T-helper 2 cell treated with Interferon-gamma antibody and Interleukin-4, amounts not matched to agents 5 μg/mL and 100 μg/mL, for 36 hours (primary cell): ENCODE results near the gene PRKRIP1.
A peak's percentile ranks its signal among the peaks of the same experiment; 100 is the strongest.

Source experiments
- DNase-seq: peaks from one replicate; pipeline ENCODE4 v3.0.0; 2021; ENCODE audit warnings: low spot score
- H3K27ac Mint-ChIP-seq: one replicate; pipeline ENCODE4 v1.8.0; 2021; ENCODE audit warnings: mild to moderate bottlenecking, mixed read lengths
- H3K27me3 Mint-ChIP-seq: one replicate; pipeline ENCODE4 v1.8.0; 2021; ENCODE audit warnings: low read depth, mixed read lengths
- H3K36me3 Mint-ChIP-seq: one replicate; pipeline ENCODE4 v1.8.0; 2021; ENCODE audit warnings: low read depth, mixed read lengths
- H3K4me1 Mint-ChIP-seq: one replicate; pipeline ENCODE4 v1.8.0; 2021; ENCODE audit warnings: low read depth, mixed read lengths
- H3K4me3 Mint-ChIP-seq: one replicate; pipeline ENCODE4 v1.8.0; 2022; ENCODE audit warnings: mild to moderate bottlenecking, moderate library complexity, mixed read lengths
- H3K9me3 Mint-ChIP-seq: one replicate; pipeline ENCODE4 v1.8.0; 2021; ENCODE audit warnings: mixed read lengths

Gene PRKRIP1

GRCh38 chr7:102429141-102429899 lies 33.2 kb downstream of the PRKRIP1 start:
- H3K27me3 Mint-ChIP-seq: no peaks in the 10 kb centered on the region
- H3K4me1 Mint-ChIP-seq: peaks cover 62% of the 10 kb centered on the region
- DNase-seq: no peak
- no peaks in the 10 kb centered on the region for H3K9me3 Mint-ChIP-seq
- peak overlapping the region; percentile 93 for H3K27ac Mint-ChIP-seq
- H3K36me3 Mint-ChIP-seq: peaks cover 34% of the 10 kb centered on the region
- H3K4me3 Mint-ChIP-seq: peak overlapping the region; percentile 11

GRCh38 chr7:102431617-102432298 lies 35.6 kb downstream of the PRKRIP1 start:
- DNase-seq: peak; percentile 55
- peak overlapping the region; percentile 93 for H3K27ac Mint-ChIP-seq
- H3K27me3 Mint-ChIP-seq: no peaks in the 10 kb centered on the region
- H3K9me3 Mint-ChIP-seq: no peaks in the 10 kb centered on the region
- peaks cover 47% of the 10 kb centered on the region for H3K4me1 Mint-ChIP-seq
- H3K36me3 Mint-ChIP-seq: peaks cover 30% of the 10 kb centered on the region
- H3K4me3 Mint-ChIP-seq: peak overlapping the region; percentile 77

GRCh38 chr7:102432442-102433218 lies 36.5 kb downstream of the PRKRIP1 start:
- Mint-ChIP-seq H3K9me3 (no peaks in the 10 kb centered on the region), H3K27me3 (no peaks in the 10 kb centered on the region), H3K4me3 (peak overlapping the region; percentile 77), H3K36me3 (peaks cover 29% of the 10 kb centered on the region), H3K27ac (peak overlapping the region; percentile 93), H3K4me1 (peaks cover 43% of the 10 kb centered on the region)
- DNase-seq: no peak

- Mint-ChIP-seq H3K36me3 (peaks cover 29% of the 10 kb centered on the region), H3K4me1 (peaks cover 40% of the 10 kb centered on the region), H3K27me3 (no peaks in the 10 kb centered on the region), H3K27ac (peak within 1 kb of the TSS; percentile 93), H3K9me3 (no peaks in the 10 kb centered on the region), H3K4me3 (peak within 1 kb of the TSS; percentile 89)
- DNase-seq: peak; percentile 83
Measured at GRCh38 chr7:102433219-102434038, 37.3 kb downstream of the PRKRIP1 start, which contains the start of gene ORAI2. ORAI2 (plus strand) TSS chr7:102433575; CDS start chr7:102438957, 5,382 bp downstream.

- Mint-ChIP-seq H3K4me1 (peaks cover 39% of the 10 kb centered on the region), H3K4me3 (peak overlapping the region; percentile 89), H3K27me3 (no peaks in the 10 kb centered on the region), H3K9me3 (no peaks in the 10 kb centered on the region), H3K36me3 (peaks cover 29% of the 10 kb centered on the region), H3K27ac (peak overlapping the region; percentile 79)
- no peak for DNase-seq
Measured at GRCh38 chr7:102434039-102434486, 37.9 kb downstream of the PRKRIP1 start.

- H3K36me3 Mint-ChIP-seq: peaks cover 21% of the 10 kb centered on the region
- no peaks in the 10 kb centered on the region for H3K27me3 Mint-ChIP-seq
- H3K27ac Mint-ChIP-seq: no peak overlapping the region
- no peak for DNase-seq
- H3K4me1 Mint-ChIP-seq: peaks cover 24% of the 10 kb centered on the region
- H3K9me3 Mint-ChIP-seq: no peaks in the 10 kb centered on the region
- peak overlapping the region; percentile 55 for H3K4me3 Mint-ChIP-seq
Measured at GRCh38 chr7:102436118-102436517, 40.0 kb downstream of the PRKRIP1 start.

GRCh38 chr7:102439963-102440795 lies 44.0 kb downstream of the PRKRIP1 start:
- Mint-ChIP-seq H3K36me3 (peaks cover 27% of the 10 kb centered on the region), H3K9me3 (no peaks in the 10 kb centered on the region), H3K4me1 (peaks cover 3% of the 10 kb centered on the region)

GRCh38 chr7:102444961-102445673 lies 49.0 kb downstream of the PRKRIP1 start:
- H3K36me3 Mint-ChIP-seq: peaks cover 22% of the 10 kb centered on the region
- no peaks in the 10 kb centered on the region for H3K4me1 Mint-ChIP-seq
- no peak overlapping the region for H3K27ac Mint-ChIP-seq
- DNase-seq: no peak
- H3K9me3 Mint-ChIP-seq: no peaks in the 10 kb centered on the region
- H3K4me3 Mint-ChIP-seq: no peak overlapping the region
- no peaks in the 10 kb centered on the region for H3K27me3 Mint-ChIP-seq

More at GRCh38 chr7:102439963-102440795, 44.0 kb downstream of the PRKRIP1 start:
- DNase-seq: no peak
- H3K27me3 Mint-ChIP-seq: no peaks in the 10 kb centered on the region
- H3K4me3 Mint-ChIP-seq: no peak overlapping the region
- no peak overlapping the region for H3K27ac Mint-ChIP-seq

- Mint-ChIP-seq H3K36me3 (peaks cover 22% of the 10 kb centered on the region), H3K9me3 (no peaks in the 10 kb centered on the region), H3K4me3 (no peak overlapping the region), H3K4me1 (no peaks in the 10 kb centered on the region), H3K27ac (no peak overlapping the region), H3K27me3 (no peaks in the 10 kb centered on the region)
- no peak for DNase-seq
Measured at GRCh38 chr7:102445674-102446071, 49.5 kb downstream of the PRKRIP1 start.

- H3K27me3 Mint-ChIP-seq: no peaks in the 10 kb centered on the region
- no peaks in the 10 kb centered on the region for H3K9me3 Mint-ChIP-seq
- no peak for DNase-seq
- no peaks in the 10 kb centered on the region for H3K4me1 Mint-ChIP-seq
- no peak overlapping the region for H3K4me3 Mint-ChIP-seq
- no peak overlapping the region for H3K27ac Mint-ChIP-seq
- peaks cover 21% of the 10 kb centered on the region for H3K36me3 Mint-ChIP-seq
Measured at GRCh38 chr7:102446387-102447156, 50.4 kb downstream of the PRKRIP1 start.

- no peaks in the 10 kb centered on the region for H3K27me3 Mint-ChIP-seq
- no peaks in the 10 kb centered on the region for H3K4me1 Mint-ChIP-seq
- peaks cover 16% of the 10 kb centered on the region for H3K36me3 Mint-ChIP-seq
- DNase-seq: no peak
- H3K27ac Mint-ChIP-seq: no peak overlapping the region
- H3K4me3 Mint-ChIP-seq: no peak overlapping the region
- H3K9me3 Mint-ChIP-seq: no peaks in the 10 kb centered on the region
Measured at GRCh38 chr7:102447311-102447710, 51.1 kb downstream of the PRKRIP1 start.
